DMS153 treated with DMSO at 0.1 percent for 48 hours (cell line): ENCODE measurements around the gene IFT43.

Experiments
- DNase-seq: peaks from one replicate; lab custom pipeline; 2025; ENCODE audit not compliant: unreplicated experiment; lab: John Stamatoyannopoulos, UW

The IFT43 gene

GRCh38 chr14:76077340-76077739 lies 91.8 kb downstream of the IFT43 start:
- DNase-seq: no peak

- no peak for DNase-seq
Measured at GRCh38 chr14:76078501-76078900, 92.9 kb downstream of the IFT43 start.

- no peak for DNase-seq
Measured at GRCh38 chr14:76080025-76080424, 94.5 kb downstream of the IFT43 start.

DNA sequence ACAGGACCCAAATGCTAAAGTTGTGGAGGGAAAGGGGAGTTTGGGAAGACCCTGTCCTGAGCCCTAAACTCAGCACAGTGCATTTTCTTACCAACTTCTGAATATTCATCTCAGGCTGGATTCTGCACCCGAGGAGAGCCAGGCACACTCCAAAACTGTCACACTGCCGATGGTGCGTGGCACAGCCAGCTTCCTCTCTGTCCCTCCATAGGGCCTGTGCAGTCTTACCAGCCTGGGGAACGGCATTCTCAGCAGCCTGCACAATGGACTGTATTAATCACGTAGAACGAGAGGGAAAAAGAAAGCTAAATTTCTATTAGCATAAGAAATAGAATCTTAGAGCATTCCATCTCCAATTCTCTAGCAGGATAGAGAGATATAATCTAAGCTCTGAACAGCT lies 94.9 kb downstream of the IFT43 start:
- DNase-seq: no peak

DNA sequence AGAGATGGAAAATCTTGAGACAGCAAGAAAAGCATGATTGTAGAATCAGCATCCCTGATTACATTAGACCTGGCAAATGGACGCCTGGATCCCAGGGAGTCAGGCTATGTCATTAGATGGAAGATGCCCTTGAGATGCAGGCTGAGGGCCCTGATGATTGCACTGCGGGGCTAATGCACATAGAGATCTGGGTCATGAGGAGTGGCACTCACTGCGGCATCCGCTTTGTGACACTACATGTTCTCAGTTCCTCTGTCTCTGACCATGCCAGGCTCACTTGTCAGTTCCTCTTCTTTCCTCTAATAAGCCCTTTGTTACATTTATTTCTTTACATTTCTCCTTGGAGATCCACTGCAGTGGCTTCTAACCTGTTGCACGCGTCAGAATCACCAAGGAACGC lies 96.1 kb downstream of the IFT43 start:
- DNase-seq: no peak

DNA sequence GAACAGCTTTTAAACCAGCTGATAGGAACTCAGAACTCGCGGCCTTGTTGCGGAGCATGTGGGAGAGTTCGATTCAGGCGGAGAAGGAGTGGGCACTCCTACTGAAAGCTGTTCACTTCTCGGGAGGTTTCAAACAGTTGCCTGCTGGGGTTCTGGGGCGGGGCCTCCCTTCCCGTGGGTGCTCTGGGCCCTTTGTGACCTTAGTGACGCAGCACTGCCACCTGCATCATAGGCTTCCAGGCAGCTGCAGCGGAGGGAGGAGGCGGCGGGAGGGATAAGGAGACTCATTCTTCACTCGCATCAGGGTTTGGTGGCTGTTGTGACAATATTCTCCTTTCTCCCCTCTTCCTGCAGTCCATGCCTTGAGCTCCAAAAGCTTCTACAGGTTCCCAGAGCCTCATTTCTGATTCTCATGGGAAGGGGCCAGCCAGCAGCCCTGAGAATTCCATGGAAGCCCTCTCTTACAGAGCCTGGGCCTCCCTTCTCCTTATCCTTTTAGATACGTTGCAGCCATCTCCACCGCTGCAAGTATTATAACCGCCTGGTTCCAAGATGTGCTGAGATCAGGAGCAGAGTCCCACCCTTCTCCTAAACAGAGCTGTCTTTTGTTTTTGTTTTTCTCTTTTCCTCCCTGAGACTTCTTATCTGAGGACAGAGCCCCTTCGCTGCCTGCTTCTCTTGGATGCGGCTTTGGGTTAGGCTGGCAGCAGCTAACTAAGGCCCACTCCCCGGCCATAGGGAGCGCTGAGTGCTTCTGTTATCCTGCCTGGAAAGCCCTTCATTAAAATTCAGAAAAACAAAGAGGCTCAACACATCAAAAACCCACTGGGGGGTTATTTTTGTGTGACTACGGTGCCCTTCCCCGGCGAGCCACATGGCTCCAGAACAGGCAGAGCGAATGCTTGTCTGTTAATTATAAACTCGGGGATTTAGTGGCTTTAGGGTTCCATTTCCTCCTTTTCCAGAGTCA lies 98.5 kb downstream of the IFT43 start:
- no peak for DNase-seq

GRCh38 chr14:76085358-76085757 lies 99.8 kb downstream of the IFT43 start:
- no peak for DNase-seq

DNA sequence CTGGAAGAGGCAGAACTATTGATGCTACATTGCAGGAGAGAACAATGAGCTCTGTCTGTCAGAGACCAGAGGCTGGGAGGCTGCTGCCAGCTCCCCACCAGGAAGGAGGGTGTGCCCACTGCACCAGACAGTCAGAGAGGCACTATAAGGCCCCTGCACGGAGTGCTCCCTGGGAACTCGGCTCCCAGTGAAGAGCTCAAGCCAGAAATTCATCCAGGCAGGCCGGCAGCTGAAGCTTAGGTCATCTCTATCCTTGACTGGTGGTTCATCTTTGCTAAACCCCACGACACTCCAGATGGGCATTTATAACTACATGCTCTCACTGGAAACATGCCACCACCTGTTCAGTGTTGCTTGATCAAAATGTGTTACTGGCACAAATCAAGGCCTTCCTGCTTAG lies 101.1 kb downstream of the IFT43 start:
- DNase-seq: no peak

GRCh38 chr14:76088326-76088725 lies 102.8 kb downstream of the IFT43 start:
- no peak for DNase-seq

- DNase-seq: no peak
Measured at GRCh38 chr14:76088771-76089571, 103.4 kb downstream of the IFT43 start.

DNA sequence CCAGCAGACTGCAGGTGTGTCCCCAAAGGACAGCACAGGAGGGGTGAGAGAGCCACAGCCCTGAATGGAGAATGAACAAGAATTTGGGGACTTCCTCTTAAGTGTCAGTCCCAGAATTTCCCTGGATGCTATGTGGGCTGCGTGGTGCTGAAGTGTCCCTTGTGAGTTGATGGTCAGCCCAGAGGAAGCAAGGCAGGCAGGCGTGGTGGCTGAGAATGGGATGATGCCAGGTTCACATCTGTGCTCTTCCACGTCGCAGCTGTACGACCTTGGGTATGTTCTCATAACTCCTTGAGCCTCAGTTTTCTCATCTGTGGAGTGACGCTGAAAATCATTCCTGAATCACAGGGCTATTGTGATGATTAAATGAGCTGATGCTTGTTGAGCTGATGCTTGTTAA lies 104.0 kb downstream of the IFT43 start:
- DNase-seq: no peak

DNA sequence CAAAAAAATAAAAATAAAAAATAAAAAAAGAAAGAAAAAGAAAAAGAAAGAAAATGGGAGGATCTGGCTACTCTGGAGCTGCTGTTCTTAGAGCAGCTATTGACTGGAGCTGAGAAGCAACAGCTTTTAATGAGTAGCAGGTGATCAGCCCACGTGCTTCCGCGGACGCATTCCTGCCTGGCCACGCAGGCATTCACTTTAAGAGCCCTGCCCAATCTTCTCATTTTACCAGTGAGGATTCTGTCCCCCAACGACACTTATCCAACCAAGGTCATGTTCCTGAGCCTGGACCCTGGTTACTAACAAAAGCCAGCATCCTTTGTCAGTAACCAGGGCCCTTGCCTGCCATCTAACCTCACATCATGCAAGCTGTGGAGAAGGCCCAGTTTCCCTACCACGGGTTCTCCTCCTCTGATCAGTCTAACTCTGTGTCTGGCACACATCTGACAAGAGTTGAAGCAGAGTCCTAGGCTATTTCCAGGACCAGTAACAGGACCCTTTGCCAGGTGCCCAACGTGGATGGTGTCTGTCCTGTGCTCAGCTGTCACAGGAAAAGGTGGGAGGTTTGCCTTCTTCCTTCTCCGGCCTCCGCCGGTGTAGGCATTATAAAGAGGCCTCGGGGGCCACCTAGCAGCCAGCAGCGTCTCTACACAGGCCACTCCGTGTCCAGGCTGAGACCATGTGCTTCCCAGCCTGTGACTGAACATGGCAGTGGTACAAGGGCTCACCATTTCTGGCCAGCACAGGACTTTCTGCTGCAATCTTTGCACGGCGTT lies 105.2 kb downstream of the IFT43 start:
- no peak for DNase-seq

GRCh38 chr14:76093077-76093476 lies 107.5 kb downstream of the IFT43 start:
- no peak for DNase-seq

DNA sequence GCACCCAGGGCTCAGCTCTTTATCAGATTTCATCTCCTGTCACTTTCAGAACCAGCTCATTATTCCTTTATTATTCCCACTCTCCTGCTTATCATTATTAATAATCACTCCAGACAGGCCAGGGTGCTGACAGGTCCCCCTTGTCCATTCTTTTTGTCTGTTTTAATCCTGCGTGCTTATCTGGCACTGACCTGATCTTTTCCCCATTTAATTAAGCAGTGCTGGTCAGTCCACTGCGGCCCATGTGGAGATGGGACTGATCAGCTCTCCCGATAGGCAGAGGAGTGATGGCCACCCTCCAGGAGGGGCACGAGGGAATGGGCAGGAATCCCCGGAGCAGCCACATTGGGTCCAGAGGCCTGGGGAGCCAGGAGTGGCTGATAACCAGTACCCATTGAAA lies 110.7 kb downstream of the IFT43 start:
- no peak for DNase-seq

DNA sequence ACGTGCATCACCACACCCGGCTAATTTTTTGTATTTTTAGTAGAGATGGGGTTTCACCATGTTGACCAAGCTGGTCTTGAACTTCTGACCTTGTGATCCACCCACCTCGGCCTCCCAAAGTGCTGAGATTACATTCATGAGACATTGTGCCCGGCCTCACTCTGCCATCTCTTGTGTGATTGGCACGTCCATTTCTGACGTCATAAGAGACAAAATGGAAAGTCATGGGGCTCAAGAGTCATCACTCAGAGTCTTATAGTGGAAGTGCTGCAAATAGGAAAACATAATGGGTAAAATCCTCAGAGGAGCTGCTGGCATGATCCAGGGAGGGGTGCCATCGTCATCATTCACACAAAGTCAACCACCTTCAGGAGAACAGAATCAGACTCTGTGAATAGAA lies 112.0 kb downstream of the IFT43 start:
- DNase-seq: no peak

DNA sequence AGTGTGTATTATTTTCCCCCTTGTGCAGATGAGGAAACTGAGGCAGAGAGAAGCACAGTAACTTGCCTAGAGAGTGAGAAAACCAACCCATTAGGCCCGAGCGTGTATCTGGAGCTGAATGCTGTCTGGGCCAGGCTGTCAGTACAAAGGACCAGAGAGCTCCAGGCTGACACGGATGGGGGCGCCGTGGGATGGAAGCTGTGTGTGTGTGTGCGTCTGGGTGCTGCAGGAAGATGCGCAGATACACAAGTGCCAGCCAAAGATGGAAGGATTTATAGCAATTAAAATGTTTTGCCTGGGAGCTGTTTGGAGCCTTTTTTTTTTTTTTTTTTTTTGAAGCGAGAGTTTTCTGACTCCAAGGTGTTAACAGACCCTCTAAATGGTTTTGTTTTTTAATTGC lies 112.5 kb downstream of the IFT43 start:
- no peak for DNase-seq

GRCh38 chr14:76098916-76099675 lies 113.5 kb downstream of the IFT43 start:
- DNase-seq: no peak

DNA sequence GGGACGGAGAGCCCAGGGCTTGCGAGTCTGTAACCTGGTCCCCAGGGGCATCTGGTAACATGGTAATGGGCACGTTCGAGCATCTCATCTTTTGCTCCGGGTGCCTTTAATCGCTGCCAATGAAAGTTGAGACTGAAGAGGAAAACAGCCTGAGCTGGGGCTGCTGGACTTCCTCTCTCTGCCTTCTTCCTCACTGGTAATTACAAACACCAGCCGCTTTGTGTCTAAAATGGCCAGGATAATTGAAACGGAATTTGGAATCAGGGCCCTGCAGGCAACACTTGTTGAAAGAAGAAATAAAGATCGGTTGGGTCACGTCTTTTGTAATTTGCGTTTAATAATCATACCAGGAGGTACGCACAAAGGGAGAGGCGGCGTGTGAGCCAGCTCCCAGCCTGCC lies 114.7 kb downstream of the IFT43 start:
- no peak for DNase-seq

- no peak for DNase-seq
Measured at GRCh38 chr14:76101391-76102379, 116.1 kb downstream of the IFT43 start.
